IMR-90 (cell line): ENCODE measurements around the gene ANAPC1.

Source experiments
- POLR2A ChIP-seq: IDR thresholded peaks from 2 replicates; pipeline ENCODE4 v1.6.1; 2012; ENCODE audit warnings: mild to moderate bottlenecking, low read depth, low read length
- TF ChIP-seq, protein P1 (sequence below): conservative IDR thresholded peaks from 2 replicates; pipeline ENCODE4 v1.5.1; 2012; ENCODE audit warnings: mild to moderate bottlenecking, low read depth, low read length, improper control_type of control experiment

DNA sequence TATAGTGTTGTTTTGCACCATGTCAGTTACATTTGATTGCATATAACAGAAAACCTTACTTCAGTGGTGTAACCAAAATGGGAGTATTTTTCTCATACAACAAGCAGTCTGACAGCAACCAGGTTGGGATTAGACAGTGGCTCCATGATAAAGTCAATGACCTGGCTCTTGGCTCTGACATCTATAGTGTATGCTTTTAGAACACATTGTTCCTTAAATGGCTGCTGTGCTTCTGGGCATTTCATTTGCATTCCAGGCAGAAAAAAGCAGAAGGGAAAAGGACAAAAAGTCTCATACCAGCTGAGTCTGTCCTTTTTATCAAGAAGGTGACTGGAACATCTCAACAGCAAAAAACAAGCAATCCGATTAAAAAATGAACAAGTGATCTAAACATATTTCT is 24.6 kb upstream of the ANAPC1 start:
- TF ChIP-seq, protein P1, sequence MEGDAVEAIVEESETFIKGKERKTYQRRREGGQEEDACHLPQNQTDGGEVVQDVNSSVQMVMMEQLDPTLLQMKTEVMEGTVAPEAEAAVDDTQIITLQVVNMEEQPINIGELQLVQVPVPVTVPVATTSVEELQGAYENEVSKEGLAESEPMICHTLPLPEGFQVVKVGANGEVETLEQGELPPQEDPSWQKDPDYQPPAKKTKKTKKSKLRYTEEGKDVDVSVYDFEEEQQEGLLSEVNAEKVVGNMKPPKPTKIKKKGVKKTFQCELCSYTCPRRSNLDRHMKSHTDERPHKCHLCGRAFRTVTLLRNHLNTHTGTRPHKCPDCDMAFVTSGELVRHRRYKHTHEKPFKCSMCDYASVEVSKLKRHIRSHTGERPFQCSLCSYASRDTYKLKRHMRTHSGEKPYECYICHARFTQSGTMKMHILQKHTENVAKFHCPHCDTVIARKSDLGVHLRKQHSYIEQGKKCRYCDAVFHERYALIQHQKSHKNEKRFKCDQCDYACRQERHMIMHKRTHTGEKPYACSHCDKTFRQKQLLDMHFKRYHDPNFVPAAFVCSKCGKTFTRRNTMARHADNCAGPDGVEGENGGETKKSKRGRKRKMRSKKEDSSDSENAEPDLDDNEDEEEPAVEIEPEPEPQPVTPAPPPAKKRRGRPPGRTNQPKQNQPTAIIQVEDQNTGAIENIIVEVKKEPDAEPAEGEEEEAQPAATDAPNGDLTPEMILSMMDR: no peak
- no peak for TF ChIP-seq POLR2A
